GDM1 (cell line): Measurements from ENCODE around the gene KCTD11.
"Not testable (repeated sequence)": the region's sequence is repeated elsewhere in the genome, so short reads cannot be mapped to it uniquely, and the experiment has no call there.

Experiments used
- DNase-seq: peaks from one replicate; lab custom pipeline; 2025; lab: John Stamatoyannopoulos, UW

KCTD11 gene

DNA sequence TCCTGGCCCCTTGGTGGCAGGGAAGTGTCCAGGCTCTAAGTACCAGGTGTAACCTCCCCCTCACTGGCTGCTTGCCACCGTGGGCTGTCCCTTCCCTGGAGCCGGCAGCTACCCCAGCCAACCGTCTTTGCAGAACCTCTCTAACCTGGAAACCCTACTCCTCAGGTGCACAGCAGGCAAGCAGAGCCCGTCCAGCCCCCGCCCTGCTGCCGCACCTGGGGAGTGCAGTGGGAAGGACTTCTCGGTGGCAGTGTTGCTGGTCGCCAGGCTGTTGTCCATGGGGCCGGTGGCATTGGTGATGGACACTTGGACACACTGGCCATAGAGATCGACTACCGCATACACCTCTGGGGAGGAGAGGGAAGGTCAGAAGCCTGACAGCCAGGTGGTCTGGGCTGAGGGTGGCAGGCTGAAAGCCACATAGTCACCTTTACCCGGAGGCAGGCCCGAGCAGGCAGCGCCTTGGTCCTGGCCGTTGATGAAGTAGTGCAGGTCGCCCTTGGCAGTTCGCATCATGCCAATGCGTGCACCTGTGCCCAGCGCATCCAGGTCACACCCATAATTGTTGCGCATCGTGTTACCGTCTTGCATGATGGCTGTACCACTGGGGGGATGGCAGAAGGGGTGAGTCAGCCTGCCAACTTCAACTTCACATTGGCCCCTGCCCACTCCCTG is 29.3 kb upstream of the KCTD11 start:
- DNase-seq = no peak

DNA sequence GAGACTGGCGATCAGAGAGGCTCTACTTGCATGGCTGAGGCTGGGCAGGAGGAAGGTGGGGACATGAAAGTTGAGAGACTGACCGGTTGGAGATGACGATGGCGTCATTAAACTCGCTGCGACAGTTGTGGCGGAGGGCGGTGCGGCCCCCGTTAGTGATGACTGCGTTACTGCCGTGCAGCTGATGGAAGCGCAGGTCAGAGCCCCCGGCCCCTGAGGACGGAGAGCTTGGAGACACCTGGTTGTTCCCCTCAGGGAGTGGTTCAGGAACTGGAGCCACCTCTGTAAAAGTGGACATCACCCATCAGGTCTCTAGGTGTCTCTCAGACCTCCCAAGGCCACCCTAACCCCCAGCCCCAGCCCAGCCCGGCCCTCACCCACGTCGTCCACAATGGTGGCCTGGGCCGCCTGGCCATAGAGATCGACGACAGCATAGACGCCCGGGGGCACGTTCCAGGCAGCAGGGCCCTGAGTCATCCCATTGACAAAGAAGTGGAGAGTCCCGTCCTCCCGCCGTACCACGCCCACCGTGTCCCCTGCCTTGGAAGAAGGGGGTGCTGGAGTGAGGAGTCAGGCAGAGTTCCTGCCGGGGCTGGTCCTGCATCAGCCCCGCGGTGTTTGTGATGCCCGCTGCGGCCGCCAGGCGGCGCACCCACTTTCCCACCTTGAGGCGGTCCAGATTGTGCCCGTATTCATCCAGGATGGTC is 28.1 kb upstream of the KCTD11 start:
- no peak for DNase-seq

DNA sequence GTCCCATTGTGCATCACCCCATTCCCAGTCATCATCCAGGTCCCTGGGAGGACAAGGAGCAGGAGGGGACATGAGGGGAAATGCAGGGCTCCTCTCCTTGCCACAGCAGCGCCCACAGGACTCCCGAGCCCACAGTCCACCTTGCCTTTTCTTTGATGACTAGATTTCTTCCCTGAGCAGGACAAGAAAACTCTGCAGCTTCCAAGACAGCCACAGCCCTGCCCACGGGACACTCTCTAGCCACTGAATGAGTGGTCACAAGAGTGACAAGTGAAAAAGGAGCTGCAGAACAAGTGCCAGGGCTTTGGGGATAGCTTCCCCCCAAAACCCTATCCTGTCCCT is 27.6 kb upstream of the KCTD11 start:
- DNase-seq = no peak

DNA sequence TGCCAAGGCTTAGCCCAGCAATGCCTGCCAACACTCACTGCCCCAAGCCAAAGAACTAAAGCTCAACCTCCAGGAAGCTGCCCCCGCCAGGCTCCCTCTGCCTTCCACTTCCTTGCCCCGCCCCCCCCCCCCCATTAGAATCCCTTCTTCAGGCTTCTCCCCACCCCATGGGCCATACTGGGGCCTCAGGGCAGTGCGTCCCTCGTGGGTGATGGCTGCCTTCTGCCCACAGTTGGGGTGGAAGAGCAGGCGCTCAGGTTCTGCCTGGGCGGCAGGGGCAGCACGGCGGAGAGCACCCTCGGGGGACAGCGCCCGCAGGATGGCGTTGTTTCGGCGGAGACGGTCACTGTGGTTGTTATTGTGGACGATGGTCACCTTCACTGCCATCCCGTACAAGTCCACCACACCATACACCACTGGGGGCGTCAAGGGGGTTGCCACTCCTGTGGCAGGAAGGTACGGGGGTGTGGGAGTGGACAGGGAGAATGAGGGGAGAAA is 26.9 kb upstream of the KCTD11 start:
- DNase-seq = no peak

DNA sequence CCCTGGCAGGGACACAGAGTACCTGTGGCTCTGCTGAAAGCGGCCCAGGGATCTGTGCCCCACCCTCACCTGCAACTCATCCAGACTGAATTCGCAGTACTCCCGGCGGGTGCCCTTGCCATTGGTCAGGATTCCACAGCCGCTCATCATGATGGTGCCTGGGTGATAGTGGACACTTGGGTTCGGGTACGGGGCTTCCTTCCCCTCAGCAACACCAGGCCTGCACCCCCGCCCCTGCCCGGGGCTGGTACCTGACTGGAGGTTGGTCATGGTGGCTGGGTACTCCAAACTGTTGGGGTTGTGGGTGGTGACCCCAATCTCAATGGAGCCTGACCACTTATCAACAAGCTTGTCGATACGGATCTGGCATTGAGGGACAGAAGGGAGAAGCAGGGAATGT is 25.8 kb upstream of the KCTD11 start:
- no peak for DNase-seq

DNA sequence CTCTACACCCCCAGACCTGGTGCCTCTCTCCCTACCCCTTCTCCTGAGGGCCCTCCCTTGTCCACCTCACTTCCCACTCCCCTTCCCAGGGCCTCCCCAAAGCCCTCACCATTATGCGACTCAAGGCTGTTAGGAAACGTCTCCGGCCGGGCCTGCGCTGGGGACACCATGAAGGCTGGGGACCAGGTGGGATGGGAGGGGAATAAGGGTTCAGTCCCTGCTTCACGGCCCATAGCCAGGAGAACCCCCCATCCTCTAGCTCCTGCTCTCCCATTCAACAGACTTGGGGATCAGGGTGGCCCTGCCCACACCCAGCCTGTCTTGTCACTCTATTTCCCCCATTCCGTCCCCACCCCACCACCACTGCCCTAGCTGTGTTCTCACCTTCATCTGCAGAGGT is 24.9 kb upstream of the KCTD11 start:
- DNase-seq = no peak

DNA sequence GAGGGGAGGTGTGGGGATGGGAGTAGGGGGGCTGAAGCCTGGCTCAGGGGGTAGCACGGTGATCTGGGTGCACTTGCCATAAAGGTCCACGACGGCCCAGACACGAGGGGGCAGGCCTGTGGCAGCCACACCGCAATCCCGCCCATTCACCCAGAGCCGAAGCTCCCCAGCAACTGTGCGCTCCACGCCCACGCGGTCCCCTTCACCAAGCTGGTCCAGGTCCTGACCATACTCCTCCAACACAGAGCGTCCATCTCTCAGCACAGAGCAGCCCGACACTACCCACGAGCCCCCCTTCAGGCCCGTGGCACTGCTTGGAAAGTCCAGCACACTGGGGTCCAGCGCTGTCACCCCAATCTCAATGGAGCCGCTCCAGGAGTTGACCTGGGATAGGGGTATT is 24.5 kb upstream of the KCTD11 start:
- DNase-seq = no peak

DNA sequence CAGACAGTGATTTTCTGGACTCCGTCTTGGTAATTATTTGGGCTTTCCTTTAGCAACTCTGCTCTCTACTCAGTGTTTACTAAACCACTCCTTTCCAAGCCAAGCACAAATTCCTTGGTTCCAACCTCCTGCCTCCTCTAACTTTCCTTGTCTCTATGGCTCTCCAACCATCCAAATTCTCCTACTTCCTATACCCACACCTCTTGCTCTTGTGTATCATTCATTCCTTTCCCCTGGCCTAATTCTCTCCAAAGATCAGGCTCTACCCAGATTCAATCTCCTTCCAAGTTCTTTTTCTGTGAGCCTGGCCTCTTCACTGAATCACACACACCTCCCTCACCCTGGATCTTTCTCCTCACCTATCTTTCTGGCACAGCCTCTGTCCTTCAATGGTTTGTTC is 24.0 kb upstream of the KCTD11 start:
- no peak for DNase-seq

DNA sequence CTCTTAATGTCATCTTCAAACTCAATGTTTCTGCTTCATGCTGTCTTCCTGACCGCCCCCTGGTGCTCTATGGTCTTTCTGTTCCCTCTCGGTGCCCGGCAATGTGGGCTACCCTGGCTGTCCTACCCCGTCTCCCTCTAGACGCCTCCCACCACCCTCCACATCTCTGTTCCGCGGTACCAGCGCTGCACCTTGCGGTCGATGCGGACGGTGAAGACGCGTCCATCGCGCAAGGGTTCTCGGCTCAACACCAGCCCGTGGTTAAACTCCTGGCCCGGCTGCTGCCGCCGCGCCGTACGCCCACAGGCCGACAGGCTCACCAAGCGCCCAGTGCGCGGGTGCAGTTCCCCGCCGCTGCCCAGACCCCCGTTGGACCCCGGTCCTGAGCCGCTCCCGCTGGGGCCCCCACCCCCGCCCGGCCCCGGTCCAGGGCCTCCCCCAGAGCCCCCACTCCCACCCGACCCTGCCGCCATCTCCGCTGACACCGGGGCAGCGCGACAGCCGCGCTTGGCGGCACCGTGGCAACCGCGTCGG is 23.1 kb upstream of the KCTD11 start, which contains the start of gene NEURL4:
Gene NEURL4 (minus strand): TSS at position 496 of the 534 bp plus-strand sequence. CDS start 23 bp downstream, at position 473.
- no peak for DNase-seq

DNA sequence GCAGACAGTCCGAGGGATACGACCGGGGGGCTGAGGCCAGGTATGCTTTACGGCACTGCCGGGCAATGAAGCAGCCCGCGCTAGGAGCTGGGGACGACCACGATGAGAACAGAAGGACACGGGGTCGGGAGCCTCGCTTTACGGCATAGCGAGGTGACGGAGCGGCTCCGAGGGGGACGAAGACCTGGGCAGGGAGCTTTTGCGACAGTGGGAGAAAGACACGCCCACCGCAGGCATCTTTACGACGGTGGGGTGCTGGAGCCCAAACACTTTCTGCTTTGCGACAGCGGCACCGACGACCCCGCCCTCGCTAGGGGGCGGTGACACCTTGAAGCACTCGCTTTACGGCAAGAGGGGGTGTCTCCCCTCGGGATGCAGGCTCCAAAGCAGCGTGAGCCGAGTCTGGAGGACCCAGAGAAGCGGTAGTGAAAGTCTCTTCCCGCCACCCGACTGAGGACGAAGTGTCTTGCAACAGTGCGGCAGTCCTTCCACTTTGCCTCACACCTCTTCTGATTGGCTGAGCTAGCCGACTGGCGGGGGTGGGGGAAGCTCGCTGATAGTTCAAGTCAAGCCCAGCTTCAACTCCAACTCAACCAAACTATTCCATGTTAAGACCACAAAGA is 22.5 kb upstream of the KCTD11 start:
- DNase-seq = peak; percentile 99

DNA sequence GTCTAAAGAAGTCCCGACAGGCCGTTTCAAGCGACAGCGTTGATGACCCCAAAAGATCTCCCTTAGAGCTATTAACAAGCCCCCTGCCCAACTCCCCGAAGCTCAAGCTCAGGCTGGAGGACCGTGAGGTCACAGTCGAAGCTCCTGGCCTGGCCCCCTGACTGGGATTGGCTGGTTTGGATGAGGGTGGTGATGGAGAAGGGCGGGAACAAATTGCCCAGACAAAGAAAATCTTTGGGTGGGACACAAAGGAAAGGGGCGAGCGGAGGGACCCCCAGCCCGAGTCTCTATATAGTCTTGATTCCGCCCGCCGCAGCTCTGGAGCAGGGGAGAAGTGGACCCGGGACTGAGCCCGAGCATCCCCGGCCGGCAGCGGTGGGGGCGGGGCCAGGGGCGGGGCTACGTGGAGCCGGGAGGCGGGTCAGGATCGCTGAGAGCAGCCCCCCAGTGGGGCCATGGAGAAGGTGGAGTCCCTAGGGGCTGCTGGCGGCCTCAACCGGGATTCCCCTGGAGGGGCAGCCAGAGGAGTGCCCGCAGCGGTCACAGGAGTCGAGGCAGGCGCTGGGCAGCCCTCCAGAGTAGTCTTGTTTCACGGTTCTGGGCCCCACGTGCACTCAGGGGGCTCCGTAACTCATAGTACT is 21.8 kb upstream of the KCTD11 start:
- peak; percentile 68 for DNase-seq

DNA sequence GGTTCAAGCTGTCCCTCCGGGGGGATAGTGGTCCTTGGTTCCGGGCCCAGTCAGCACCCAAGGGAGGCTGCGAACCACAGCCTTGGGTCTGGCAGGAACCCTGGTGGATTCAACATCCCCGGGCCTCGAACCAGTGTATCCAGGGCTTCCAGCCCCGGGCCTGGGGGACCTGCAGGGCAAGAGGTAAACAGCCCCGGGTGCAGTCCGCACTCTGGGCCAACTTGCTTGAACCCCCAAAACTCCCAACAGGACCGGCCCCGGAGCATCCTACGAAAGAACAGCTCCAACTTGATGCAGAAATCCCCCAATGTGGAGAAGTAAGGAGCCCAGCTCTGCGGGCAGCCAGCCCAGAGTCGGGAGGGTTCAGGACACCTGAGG is 21.3 kb upstream of the KCTD11 start:
- DNase-seq = no peak

DNA sequence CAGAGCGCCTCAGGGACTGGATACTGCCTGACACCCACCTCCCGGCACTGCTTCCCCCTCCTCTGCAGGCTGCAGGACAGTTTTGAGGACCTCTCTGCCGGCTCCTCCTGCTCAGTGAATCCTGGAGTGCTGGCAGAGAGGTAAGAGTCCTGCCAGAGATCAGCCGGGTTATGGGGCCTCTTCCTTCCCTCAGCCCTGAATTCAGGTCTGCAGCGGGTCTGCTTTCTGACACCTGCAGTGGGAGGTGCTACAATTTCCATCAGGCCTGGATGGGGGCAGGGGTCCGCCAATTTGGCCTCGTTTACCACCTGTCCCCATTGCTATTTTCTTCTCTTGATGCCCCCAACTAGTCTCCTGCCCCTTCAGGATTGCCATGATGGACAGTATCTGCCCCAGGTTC is 19.9 kb upstream of the KCTD11 start:
- DNase-seq = no peak

DNA sequence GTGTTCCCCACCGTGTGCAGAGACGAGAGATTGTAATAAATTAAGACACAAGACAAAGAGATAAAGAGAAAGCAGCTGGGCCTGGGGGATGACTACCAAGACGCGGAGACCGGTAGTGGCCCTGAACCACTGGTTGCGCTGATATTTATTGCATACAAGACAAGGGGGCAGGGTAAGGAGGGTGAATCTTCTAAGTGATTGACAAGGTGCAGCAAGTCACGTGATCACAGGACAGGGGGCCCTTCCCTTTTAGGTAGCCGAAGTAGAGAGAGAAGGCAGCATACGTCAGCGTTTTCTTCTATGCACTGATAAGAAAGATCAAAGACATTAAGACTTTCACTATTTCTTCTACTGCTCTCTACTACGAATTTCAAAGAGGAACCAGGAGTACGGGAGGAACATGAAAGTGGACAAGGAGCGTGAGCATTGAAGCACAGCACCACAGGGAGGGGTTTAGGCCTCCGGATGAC is 19.3 kb upstream of the KCTD11 start:
- not testable (repeated sequence) for DNase-seq

DNA sequence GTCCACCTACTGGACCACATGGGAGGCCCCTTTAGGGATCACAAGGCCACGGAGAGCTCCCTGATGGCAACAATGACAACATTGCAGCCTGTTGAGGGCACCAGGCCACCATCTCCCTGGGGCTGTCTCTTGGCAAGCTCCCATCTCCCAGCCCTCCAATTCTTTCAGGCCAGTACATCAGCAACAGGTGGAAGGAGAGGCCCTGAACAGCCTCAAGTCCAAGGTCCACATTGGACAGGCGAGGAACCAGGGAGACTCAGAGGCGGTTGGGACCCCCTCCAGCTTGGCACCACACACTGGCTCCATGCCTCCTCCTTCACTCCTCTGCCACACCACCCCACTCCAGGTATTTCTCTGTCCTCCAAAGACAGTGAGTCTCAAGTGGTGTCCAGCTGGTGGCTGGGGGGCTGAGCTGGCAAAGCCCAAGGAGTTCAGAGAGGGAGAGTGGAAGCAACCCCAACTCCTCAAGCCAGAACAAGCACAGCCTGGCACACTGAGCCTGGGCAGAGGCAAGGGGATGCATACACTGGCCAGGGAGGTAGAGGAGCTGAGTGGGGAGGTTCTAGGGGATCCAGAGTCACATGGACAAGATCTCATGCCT is 16.9 kb upstream of the KCTD11 start:
- no peak for DNase-seq

DNA sequence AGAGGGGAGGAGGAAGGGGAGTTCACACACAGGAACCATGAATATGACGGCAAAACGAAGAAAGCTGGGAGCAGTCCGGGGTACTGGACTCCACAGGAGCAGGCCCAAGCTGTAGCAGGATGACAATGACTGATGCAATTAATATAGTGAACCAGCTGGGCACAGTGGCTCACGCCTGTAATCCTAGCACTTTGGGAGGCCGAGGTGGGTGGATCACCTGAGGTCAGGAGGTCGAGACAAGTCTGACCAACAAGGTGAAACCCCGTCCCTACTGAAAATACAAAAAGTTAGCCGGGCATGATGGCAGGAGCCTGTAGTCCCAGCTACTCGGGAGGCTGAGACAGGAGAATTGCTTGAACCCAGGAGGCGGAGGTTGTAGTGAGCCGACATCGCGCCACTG is 16.2 kb upstream of the KCTD11 start:
- DNase-seq = not testable (repeated sequence)

DNA sequence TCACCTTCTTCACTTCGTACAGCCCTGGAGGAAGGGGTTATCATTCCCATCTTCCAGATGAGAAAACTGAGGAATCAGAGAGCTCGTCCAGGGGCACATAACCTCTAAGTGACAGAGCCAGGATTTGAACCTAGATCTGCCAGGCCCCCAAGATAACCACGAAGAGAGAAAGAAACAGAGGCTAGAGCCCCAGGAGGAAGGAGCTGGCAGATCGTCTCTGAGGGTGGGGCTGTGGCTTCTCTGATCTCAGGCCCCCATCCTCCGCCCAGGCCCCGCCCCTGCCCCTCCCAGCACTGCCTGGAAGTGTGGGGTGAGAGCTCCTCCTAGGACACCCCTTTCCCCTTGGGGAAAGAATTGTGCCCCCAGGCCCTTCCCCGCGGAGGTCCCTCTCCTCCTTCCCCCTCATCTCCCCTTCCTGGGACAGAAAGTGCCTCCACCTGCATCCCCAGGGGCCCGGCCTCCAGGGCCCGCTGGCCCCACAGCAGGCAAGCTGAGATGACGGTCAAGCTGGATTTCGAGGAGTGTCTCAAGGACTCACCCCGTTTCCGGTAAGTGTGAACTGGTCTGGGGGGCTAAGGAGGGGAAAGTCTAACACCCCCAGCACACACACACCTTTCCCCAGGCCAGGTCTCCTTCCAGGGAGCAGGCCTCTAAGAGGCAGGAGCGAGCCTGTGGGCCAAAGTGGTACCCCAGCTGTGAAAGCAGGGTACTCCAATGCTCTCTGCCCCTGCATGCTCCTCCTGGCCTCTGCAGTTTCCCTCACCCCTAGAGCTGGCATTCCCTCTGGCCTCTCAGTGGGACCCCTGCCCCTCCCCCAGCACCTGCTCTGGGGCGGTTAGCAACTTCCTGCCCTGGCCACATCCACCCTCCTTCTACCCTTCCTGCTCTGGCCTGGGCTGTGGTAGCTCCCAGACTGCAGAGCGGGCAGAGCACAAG is 15.5 kb upstream of the KCTD11 start, which contains the start of gene ACAP1:
Gene ACAP1 (plus strand): TSS at position 290 of the 936 bp plus-strand sequence. CDS start 206 bp downstream, at position 496.
- DNase-seq = peak; percentile 87

DNA sequence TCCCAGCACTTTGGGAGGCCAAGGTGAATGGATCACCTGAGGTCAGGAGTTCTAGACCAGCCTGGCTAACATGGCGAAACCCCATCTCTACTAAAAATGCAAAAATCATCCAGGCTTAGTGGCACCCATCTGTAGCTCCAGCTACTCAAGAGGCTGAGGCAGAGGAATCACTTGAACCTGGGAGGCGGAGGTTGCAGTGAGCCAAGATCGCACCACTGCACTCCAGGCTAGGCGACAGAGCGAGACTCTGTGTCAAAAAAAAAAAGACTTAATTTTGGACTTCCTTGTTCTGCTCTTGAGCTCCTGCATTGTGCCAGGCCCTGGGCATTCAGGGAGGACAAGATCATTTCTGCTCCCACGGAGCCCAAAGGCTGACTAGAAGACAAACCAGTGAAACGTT is 14.4 kb upstream of the KCTD11 start:
- not testable (repeated sequence) for DNase-seq

DNA sequence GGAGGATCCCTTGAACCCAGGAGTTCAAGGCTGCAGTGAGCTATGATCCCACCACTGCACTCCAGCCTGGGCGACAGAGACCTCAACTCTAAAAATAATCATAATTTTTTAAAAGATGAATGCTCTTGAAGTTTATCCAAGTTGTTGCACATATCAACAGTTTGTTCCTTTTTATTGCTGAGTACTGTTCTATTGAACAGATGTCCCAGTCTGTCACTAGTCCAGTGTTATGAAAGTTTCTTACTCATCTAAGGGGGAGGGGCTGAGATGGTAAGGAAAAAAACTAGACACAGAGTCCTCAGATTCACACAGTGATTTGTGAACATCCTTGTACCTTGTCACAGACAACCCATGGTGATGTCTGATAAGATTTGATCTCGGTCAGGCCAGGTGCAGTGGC is 11.8 kb upstream of the KCTD11 start:
- DNase-seq = no peak

DNA sequence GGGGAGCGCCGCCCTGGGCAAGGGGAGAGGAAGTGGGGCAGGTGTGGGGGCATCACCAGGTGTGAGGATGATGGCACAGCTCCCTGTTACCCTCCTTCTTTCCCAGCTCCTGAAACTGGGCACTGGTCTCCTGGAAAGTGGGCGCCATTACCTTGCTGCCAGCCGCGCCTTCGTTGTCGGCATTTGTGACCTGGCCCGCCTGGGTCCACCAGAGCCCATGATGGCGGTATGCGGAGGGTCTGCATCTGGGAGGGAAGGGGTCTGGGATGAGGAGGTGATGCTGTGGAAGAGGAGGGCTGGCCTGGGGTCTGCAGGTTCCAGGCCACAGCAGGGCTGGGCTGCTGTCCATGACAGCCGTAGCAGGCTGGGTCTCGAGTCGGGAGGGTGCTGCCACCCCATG is 10.1 kb upstream of the KCTD11 start:
- DNase-seq = no peak

DNA sequence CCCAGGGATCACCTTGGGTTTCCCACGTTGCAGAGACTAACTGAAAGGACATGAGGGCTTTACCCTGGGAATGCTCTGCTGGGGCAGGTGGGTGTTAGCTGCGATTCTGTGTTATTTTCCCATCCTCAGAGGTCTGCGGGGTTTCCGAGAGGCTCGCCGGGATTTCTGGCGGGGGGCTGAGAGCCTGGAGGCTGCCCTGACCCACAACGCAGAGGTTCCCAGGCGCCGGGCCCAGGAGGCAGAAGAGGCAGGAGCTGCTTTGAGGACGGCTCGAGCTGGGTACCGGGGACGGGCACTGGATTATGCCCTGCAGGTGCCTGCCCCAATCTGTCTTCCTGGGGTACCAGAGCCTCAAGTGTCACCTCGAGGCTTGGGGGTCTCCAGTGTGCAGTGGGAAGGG is 8.7 kb upstream of the KCTD11 start:
- no peak for DNase-seq
